Pulmonary artery endothelial cell (primary cell): ENCODE results near the gene RPUSD2. TPM values are rescaled to one million over a fixed set of nuclear protein-coding genes. Genes with fewer than 3 reads are reported as not detected.

ENCODE experiments used
- DNase-seq: peaks from one replicate; pipeline ENCODE4 v3.0.0-alpha.2; 2011; ENCODE audit warnings: low read depth, low spot score
- total RNA-seq: library from RNA; depleted of rRNA; stranded (reverse); fragments of >200 nt; gene quantifications from 2 replicates; pipeline ENCODE4 v1.2.3, GENCODE V29; 2014

Gene RPUSD2
- total RNA-seq, 1 donor from 2014 or later = 16.5 TPM

DNA sequence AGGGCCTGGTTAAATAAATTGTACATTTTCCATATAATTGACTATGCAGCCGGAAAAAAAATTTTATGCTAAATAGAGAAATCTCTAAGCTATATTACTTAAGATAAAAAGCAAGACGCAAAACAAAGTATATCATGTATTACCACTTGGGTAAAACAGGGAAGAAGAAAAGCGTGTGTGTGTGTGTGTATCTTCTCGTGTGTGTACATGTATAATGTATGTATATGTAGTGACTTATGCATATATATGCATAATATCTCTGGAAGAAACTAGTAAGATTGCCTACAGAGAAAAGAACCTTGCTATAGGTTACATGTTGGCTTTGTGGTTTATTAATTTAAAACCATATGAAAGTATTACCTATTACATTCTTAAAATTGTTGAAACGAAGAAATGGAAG lies 44.0 kb downstream of the RPUSD2 start:
- no peak for DNase-seq

DNA sequence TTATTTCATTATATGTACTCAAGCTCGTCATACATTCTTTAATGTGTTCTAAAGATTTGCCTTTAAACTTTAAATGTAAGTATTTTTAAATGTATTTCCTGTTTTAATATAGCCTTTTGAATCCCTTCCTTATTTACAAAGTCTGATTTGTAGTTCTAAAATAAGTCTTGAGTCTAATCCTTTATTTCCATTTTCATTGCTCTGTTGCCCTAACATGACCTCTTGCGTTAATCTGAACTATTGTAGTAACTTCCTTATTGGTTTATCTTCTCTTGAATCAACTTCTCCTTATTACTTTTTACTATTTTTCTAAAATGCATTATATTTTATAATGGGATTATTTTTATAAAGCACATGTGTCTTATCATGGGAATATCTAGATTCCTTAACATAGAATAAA lies 48.9 kb downstream of the RPUSD2 start:
- no peak for DNase-seq

DNA sequence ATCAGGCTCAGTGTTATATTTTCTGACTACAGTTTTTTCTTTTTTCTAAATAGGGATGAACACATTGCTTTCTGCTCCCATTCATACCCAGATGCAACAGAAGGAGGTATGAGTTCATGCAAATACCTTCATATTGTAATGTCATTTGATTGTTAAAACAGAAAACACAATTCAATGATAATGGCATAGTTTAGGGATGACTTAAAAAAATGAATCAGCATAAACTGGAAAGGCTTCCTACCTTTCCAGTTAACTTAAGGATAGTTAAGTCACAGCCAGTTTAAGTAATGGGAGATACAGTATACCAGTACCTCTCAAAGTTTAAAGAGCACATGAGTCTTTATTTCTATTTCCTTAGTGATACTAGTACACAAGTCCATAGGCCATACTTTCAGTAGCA lies 49.8 kb downstream of the RPUSD2 start:
- no peak for DNase-seq

GRCh38 chr15:40623361-40623760 lies 54.3 kb downstream of the RPUSD2 start:
- DNase-seq = no peak

Other genes with a start within 250 kb of the RPUSD2 start
- gene INAFM2, start 245.6 kb upstream of the RPUSD2 start, total RNA-seq = 20.6 and 28.3 TPM in 2 replicates
- gene CCDC9B, start 228.4 kb upstream of the RPUSD2 start, total RNA-seq = 17.0 and 25.1 TPM in 2 replicates
- not detected in 2 replicates for gene PHGR1, start 218.3 kb upstream of the RPUSD2 start, total RNA-seq
- gene DISP2, start 211.1 kb upstream of the RPUSD2 start, total RNA-seq = 0.04 and 0.07 TPM in 2 replicates
- gene KNSTRN, start 186.6 kb upstream of the RPUSD2 start, total RNA-seq = 48.5 and 96.0 TPM in 2 replicates
- 43.4 and 50.7 TPM in 2 replicates for gene IVD, start 163.5 kb upstream of the RPUSD2 start, total RNA-seq
- gene BAHD1, start 128.3 kb upstream of the RPUSD2 start, total RNA-seq = 6.8 and 7.1 TPM in 2 replicates
- 11.0 and 11.1 TPM in 2 replicates for gene CHST14, start 98.3 kb upstream of the RPUSD2 start, total RNA-seq
- 20.8 and 26.2 TPM in 2 replicates for gene CCDC32, start 4.3 kb upstream of the RPUSD2 start, total RNA-seq
- gene KNL1, start 24.9 kb downstream of the RPUSD2 start, total RNA-seq = 18.1 and 33.8 TPM in 2 replicates
- gene RAD51, start 125.9 kb downstream of the RPUSD2 start, total RNA-seq = 9.2 and 12.9 TPM in 2 replicates
- gene RMDN3, start 186.0 kb downstream of the RPUSD2 start, total RNA-seq = 26.9 and 37.8 TPM in 2 replicates
- gene GCHFR, start 194.8 kb downstream of the RPUSD2 start, total RNA-seq = 10.6 and 12.9 TPM in 2 replicates
- 0.53 and 0.63 TPM in 2 replicates for gene C15orf62, start 200.7 kb downstream of the RPUSD2 start, total RNA-seq
- gene ZFYVE19, start 237.8 kb downstream of the RPUSD2 start, total RNA-seq = 13.9 and 25.8 TPM in 2 replicates
- 38.2 and 48.7 TPM in 2 replicates for gene DNAJC17, start 238.2 kb downstream of the RPUSD2 start, total RNA-seq